Measurements from ENCODE around the gene AVP.
"Not testable (repeated sequence)": the region's sequence is repeated elsewhere in the genome, so short reads cannot be mapped to it uniquely, and the experiment has no call there.

Gene AVP

GRCh38 chr20:3121955-3122610, 37.6 kb upstream of the AVP start:
- Histone ChIP-seq H3K4me1 (ENCODE audit: control insufficient read depth, insufficient read depth, low read length) (no peaks in the 10 kb centered on the region), H3K36me3 (ENCODE audit: control insufficient read depth, insufficient read depth, low read length) (no peaks in the 10 kb centered on the region), H3K9me3 (ENCODE audit: control insufficient read depth, low read length) (no peaks in the 10 kb centered on the region), H3K9ac (ENCODE audit: low read length) (no peak overlapping the region), H3K4me3 (ENCODE audit: low read length) (no peak overlapping the region), H3K27me3 (ENCODE audit: control insufficient read depth, insufficient read depth, low read length) (no peaks in the 10 kb centered on the region)

- Histone ChIP-seq H3K36me3 (ENCODE audit: control insufficient read depth, insufficient read depth, low read length) (no peaks in the 10 kb centered on the region), H3K9ac (ENCODE audit: low read length) (no peak overlapping the region), H3K27me3 (ENCODE audit: control insufficient read depth, insufficient read depth, low read length) (no peaks in the 10 kb centered on the region), H3K9me3 (ENCODE audit: control insufficient read depth, low read length) (no peaks in the 10 kb centered on the region), H3K4me3 (ENCODE audit: low read length) (no peak overlapping the region), H3K4me1 (ENCODE audit: control insufficient read depth, insufficient read depth, low read length) (no peaks in the 10 kb centered on the region)
These were observed 36.9 kb upstream of the AVP start for GRCh38 chr20:3121271-3121911.

- Histone ChIP-seq H3K4me3 (ENCODE audit: low read length) (no peak overlapping the region), H3K4me1 (ENCODE audit: control insufficient read depth, insufficient read depth, low read length) (peaks cover 6% of the 10 kb centered on the region), H3K9ac (ENCODE audit: low read length) (no peak overlapping the region), H3K9me3 (ENCODE audit: control insufficient read depth, low read length) (no peaks in the 10 kb centered on the region), H3K27me3 (ENCODE audit: control insufficient read depth, insufficient read depth, low read length) (no peaks in the 10 kb centered on the region), H3K36me3 (ENCODE audit: control insufficient read depth, insufficient read depth, low read length) (no peaks in the 10 kb centered on the region)
These were observed 34.5 kb upstream of the AVP start for GRCh38 chr20:3119044-3119443.

GRCh38 chr20:3117839-3118379, 33.4 kb upstream of the AVP start:
- H3K9ac ChIP-seq (ENCODE audit: low read length); H3K9me3 ChIP-seq (ENCODE audit: control insufficient read depth, low read length); H3K4me3 ChIP-seq (ENCODE audit: low read length); H3K4me1 ChIP-seq (ENCODE audit: control insufficient read depth, insufficient read depth, low read length); H3K36me3 ChIP-seq (ENCODE audit: control insufficient read depth, insufficient read depth, low read length); H3K27me3 ChIP-seq (ENCODE audit: control insufficient read depth, insufficient read depth, low read length): not testable (repeated sequence)

- Histone ChIP-seq H3K4me3 (ENCODE audit: low read length) (no peak overlapping the region), H3K4me1 (ENCODE audit: control insufficient read depth, insufficient read depth, low read length) (peaks cover 6% of the 10 kb centered on the region), H3K9me3 (ENCODE audit: control insufficient read depth, low read length) (no peaks in the 10 kb centered on the region), H3K27me3 (ENCODE audit: control insufficient read depth, insufficient read depth, low read length) (no peaks in the 10 kb centered on the region), H3K9ac (ENCODE audit: low read length) (no peak overlapping the region), H3K36me3 (ENCODE audit: control insufficient read depth, insufficient read depth, low read length) (no peaks in the 10 kb centered on the region)
These were observed 31.8 kb upstream of the AVP start for GRCh38 chr20:3116341-3116740.

GRCh38 chr20:3115190-3116107, 30.9 kb upstream of the AVP start:
- H3K36me3 ChIP-seq (ENCODE audit: control insufficient read depth, insufficient read depth, low read length) = no peaks in the 10 kb centered on the region
- peaks cover 6% of the 10 kb centered on the region for H3K4me1 ChIP-seq (ENCODE audit: control insufficient read depth, insufficient read depth, low read length)
- H3K27me3 ChIP-seq (ENCODE audit: control insufficient read depth, insufficient read depth, low read length) = no peaks in the 10 kb centered on the region
- H3K9me3 ChIP-seq (ENCODE audit: control insufficient read depth, low read length) = no peaks in the 10 kb centered on the region
- H3K9ac ChIP-seq (ENCODE audit: low read length) = no peak overlapping the region
- no peak overlapping the region for H3K4me3 ChIP-seq (ENCODE audit: low read length)

- Histone ChIP-seq H3K9ac (ENCODE audit: low read length) (no peak overlapping the region), H3K4me3 (ENCODE audit: low read length) (no peak overlapping the region), H3K36me3 (ENCODE audit: control insufficient read depth, insufficient read depth, low read length) (no peaks in the 10 kb centered on the region), H3K27me3 (ENCODE audit: control insufficient read depth, insufficient read depth, low read length) (no peaks in the 10 kb centered on the region), H3K9me3 (ENCODE audit: control insufficient read depth, low read length) (no peaks in the 10 kb centered on the region), H3K4me1 (ENCODE audit: control insufficient read depth, insufficient read depth, low read length) (peaks cover 6% of the 10 kb centered on the region)
These were observed 27.5 kb upstream of the AVP start for GRCh38 chr20:3111995-3112394.

- H3K9me3 ChIP-seq (ENCODE audit: control insufficient read depth, low read length) = no peaks in the 10 kb centered on the region
- H3K27me3 ChIP-seq (ENCODE audit: control insufficient read depth, insufficient read depth, low read length) = no peaks in the 10 kb centered on the region
- no peaks in the 10 kb centered on the region for H3K36me3 ChIP-seq (ENCODE audit: control insufficient read depth, insufficient read depth, low read length)
- no peak overlapping the region for H3K9ac ChIP-seq (ENCODE audit: low read length)
- H3K4me1 ChIP-seq (ENCODE audit: control insufficient read depth, insufficient read depth, low read length) = peaks cover 6% of the 10 kb centered on the region
- H3K4me3 ChIP-seq (ENCODE audit: low read length) = no peak overlapping the region
These were observed 27.0 kb upstream of the AVP start for GRCh38 chr20:3111507-3111906.

- H3K36me3 ChIP-seq (ENCODE audit: control insufficient read depth, insufficient read depth, low read length) = no peaks in the 10 kb centered on the region
- H3K4me1 ChIP-seq (ENCODE audit: control insufficient read depth, insufficient read depth, low read length) = no peaks in the 10 kb centered on the region
- H3K9ac ChIP-seq (ENCODE audit: low read length) = no peak overlapping the region
- no peaks in the 10 kb centered on the region for H3K9me3 ChIP-seq (ENCODE audit: control insufficient read depth, low read length)
- H3K27me3 ChIP-seq (ENCODE audit: control insufficient read depth, insufficient read depth, low read length) = no peaks in the 10 kb centered on the region
- no peak overlapping the region for H3K4me3 ChIP-seq (ENCODE audit: low read length)
These were observed 25.1 kb upstream of the AVP start for GRCh38 chr20:3109350-3110302.

- H3K4me3 ChIP-seq (ENCODE audit: low read length) = no peak overlapping the region
- no peaks in the 10 kb centered on the region for H3K9me3 ChIP-seq (ENCODE audit: control insufficient read depth, low read length)
- no peaks in the 10 kb centered on the region for H3K36me3 ChIP-seq (ENCODE audit: control insufficient read depth, insufficient read depth, low read length)
- H3K4me1 ChIP-seq (ENCODE audit: control insufficient read depth, insufficient read depth, low read length) = no peaks in the 10 kb centered on the region
- no peak overlapping the region for H3K9ac ChIP-seq (ENCODE audit: low read length)
- no peaks in the 10 kb centered on the region for H3K27me3 ChIP-seq (ENCODE audit: control insufficient read depth, insufficient read depth, low read length)
These were observed 23.0 kb upstream of the AVP start for GRCh38 chr20:3107464-3108025.

All from mucosa of stomach (tissue), 1 donor.